HG02678 (cell line): ENCODE measurements around the gene ADA.
"Not testable (repeated sequence)": the region's sequence is repeated elsewhere in the genome, so short reads cannot be mapped to it uniquely, and the experiment has no call there.

Experiments used
- ATAC-seq: cut with Tn5 transposase; IDR thresholded peaks from one replicate; pipeline ENCODE4 v1.9.1; 2021; ENCODE audit warnings: mild to moderate bottlenecking, moderate library complexity; ENCODE audit not compliant: unreplicated experiment

Gene ADA

DNA sequence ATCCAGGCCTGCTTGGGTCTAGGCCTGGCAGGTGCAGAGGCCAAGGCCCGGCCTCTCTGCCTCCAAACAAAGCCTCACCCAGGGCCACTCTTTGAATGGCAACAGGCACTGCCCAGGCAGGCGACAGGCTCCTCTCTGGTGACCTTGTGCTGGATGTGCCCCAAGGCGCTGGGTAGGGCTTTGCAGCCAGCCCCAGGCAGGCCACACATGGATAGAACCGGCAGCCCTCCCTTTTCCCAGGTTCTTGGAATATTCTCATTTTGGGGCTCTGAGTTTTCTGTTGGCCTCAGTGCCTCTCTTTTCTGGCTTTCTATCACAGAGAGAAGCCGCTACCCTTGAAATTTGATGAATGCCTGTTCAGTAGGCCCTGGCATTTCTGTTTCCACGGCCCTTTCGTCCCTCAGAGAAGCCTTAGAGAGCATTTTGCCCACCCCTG, 50.2 kb downstream of the ADA start:
- no peak for ATAC-seq

DNA sequence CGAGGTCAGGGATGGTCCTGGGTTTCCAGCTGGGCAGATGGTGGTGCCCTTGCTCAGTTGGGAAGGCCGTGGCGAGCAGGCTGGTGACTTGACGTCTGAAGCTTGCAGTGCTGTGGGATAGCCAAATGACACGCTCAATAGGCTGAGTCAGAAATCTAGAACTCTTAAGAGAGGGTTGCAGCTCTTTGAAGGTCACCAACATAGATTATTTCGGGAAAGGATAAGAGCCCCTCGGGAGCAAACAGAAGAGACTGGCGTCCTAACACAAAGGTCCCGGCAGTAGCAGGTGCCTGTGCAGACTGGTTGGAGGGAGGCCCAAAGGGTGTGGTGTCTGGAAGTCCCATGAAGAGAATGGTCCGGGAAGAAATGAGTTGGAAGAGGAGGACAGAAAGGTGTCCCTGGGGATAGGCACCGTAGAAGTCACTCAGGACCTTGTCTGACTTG, 50.7 kb downstream of the ADA start:
- ATAC-seq, result no peak

DNA sequence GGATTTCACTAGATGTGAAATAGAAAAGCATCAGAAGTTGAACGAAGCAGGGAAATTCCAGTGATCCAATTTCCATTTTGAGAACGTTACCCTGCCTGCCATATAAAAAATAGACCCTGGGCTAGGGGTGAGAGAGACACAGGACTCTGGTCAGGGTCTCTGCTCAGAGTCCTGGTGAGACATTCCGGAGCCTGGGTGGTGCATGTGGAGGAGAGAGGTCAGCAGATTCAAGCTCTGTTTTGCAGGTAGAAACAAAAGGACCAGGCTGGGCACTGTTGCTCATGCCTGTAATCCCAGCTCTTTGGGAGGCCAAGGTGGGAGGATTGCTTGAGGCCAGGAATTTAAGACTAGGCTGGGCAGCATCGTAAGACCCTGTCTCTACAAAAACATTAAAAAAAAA, 51.2 kb downstream of the ADA start:
- ATAC-seq, result no peak

- ATAC-seq, result no peak
Measured at GRCh38 chr20:44599715-44600114, 51.8 kb downstream of the ADA start.

DNA sequence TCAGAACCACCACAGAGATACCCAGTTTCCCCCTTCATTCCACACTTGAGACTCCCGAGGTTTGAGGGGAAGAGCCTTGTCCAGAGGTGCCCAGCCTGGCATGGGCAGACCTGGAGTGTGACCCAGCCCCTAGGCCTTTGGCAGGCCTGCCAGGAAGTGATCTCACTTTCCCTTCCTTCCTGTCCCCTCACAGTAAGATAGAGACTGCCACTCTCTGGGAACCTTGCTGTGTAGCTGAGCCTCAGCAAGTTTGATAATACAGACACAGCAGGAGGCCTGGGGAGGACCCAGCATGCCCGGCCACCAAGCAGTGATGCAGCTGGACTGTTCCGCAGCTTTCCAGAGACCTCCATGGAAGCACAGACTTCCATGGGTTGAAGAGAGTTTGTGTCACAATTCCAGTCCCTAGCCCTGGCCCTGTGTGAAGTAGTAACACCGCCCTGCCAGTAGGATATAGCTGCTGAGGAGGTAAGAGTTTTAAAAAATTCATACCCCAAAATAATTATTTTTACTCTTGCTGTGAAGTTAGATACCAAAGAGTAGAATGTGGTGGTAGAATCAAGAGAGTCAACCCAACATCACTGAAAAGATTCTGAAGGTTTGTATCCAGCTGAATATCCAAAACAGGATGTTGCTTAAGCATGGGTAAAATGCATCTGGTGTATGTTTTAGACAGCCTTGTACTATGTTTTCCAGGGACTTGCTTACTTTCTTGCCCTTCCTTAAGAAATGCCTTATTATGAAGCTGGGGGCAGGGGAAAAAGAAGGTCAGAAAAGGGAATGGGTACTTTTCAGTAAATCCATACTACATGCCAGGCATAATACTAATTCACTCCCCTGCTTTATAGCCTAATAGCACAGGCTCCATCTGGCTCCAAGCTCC, 52.8 kb downstream of the ADA start:
- peak; percentile 61 for ATAC-seq

GRCh38 chr20:44597930-44598329, 53.6 kb downstream of the ADA start:
- no peak for ATAC-seq

DNA sequence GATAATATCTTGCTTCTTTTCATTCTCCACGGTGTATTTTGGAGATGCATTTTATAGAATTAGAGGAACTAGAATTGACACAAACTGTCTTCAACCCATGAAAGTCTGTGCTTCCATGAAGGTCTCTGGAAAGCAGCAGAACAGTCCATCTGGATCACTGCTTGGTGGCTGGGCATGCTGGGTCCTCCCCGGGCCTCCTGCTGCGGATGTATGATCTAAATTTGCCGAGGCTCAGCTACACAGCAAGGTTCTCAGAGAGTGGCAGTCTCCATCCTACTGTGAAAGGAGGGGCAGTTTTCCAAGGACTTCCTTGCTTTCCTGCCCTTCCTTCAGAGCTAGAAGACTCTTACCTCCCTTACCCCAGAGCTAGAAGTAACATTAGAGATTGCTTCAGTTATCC, 54.0 kb downstream of the ADA start:
- ATAC-seq, result no peak

DNA sequence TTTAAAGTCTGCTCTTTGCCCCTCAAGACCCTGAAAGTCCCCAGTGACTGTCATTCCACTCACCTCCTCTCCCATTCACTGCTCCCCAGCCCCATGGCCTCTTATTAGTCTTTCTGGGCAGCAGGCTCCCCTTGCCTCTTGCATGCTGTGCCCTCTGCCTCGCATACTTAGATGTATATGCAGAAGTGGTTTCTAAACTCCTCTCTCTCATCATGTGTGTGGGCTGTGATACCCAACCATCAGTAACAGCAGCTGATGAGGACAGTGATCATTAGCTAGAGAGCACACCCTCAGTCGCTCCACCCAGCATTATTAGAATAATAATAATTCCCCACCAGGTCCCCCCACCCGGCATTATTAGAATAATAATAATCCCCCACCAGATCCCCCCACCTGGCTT, 54.6 kb downstream of the ADA start:
- no peak for ATAC-seq

DNA sequence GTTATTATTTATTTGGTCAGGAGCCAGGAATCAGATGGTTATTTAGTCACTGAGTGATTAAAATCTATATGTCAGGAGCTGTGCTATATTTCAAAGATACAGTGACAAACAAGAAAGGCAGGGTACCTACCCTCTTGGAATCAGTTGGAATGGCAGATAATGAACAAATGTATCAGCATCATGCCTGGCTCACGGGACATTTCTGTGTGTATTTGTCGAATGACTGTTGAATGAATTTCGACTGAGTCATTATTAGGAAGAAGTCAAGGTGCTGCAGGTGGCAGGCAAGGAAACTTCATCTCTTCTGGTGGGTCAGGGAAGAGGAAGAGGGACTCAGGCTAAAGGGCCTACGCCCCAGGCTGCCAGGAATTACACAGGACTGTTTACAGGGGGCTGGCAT, 55.5 kb downstream of the ADA start:
- no peak for ATAC-seq

DNA sequence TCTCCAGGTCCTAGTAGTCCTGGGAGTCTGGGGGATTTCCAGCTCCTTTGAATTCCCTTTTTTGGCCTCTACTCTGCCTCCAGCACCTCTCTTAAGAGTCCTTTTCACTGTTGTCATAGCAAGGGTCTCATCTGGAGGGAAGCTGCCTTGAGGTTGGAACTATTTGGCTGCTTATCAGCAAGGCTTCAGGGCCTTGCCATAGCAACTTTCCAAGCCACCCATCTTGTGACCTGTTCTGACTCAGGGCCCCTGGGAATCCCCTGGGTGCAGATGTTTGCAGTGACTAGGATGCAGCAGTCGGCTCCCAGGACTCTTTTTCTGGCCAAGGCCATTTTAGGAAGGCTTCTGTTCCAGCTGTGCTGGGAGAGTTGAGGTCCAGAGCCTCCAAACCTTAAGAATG, 56.8 kb downstream of the ADA start:
- ATAC-seq, result no peak

GRCh38 chr20:44593751-44594150, 57.7 kb downstream of the ADA start:
- ATAC-seq, result no peak

DNA sequence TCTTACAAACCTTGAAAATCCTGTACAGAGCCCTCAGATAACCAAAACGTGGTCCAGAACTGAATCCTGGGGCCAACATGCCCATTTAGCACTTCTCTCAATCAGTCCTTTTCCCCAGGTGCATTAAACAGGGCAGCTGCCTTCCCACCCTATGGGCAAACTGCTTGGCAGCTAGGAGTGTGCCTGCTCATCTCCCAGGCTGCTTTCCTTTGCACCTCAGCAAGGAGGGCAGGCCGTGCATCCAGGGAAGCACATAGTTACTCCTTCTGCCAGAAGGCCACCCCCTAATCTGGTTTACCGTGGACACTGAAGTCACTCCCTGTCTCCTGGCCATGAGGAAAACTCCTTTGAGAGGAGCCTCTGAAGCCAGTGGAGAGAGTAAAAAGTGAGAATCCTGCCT, 59.1 kb downstream of the ADA start:
- ATAC-seq, result no peak

- ATAC-seq, result no peak
Measured at GRCh38 chr20:44590980-44591778, 60.3 kb downstream of the ADA start.

DNA sequence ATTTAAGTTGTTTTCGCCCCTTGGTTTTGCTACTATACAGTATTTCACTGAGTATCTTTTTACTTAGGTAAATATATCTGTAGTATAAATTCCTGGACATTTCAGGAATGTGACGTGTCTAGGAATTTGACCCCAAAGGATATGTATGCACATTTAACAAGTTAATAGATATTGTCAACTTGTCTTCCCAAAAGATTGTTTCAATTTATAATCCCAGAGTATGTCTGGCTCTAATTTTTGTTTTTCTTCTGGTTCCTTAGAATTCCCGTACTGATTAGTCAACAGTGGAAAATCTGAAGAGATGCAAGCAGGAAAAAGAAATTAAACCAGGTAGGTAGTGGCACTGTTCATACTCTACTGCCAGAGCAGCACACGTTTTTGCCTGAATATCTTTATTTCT, 62.0 kb downstream of the ADA start:
- no peak for ATAC-seq

DNA sequence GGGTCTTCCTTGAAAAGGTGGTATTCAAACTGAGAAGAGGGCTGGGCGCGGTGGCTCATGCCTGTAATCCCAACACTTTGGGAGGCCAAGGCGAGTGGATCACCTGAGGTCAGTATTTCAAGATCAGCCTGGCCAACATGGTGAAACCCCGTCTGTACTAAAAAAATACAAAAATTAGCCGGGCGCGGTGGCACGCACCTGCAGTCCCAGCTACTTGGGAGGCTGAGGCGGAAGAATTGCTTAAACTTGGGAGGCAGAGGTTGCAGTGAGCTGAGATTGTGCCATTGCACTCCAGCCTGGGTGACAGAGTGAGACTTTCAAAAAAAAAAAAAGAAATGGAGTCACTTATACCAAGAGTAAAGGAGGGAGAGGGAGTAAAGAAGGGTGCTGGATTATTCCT, 63.2 kb downstream of the ADA start:
- ATAC-seq, result not testable (repeated sequence)

GRCh38 chr20:44587035-44587980, 64.2 kb downstream of the ADA start:
- ATAC-seq, result no peak

GRCh38 chr20:44586289-44586911, 65.1 kb downstream of the ADA start:
- peak; percentile 66 for ATAC-seq

DNA sequence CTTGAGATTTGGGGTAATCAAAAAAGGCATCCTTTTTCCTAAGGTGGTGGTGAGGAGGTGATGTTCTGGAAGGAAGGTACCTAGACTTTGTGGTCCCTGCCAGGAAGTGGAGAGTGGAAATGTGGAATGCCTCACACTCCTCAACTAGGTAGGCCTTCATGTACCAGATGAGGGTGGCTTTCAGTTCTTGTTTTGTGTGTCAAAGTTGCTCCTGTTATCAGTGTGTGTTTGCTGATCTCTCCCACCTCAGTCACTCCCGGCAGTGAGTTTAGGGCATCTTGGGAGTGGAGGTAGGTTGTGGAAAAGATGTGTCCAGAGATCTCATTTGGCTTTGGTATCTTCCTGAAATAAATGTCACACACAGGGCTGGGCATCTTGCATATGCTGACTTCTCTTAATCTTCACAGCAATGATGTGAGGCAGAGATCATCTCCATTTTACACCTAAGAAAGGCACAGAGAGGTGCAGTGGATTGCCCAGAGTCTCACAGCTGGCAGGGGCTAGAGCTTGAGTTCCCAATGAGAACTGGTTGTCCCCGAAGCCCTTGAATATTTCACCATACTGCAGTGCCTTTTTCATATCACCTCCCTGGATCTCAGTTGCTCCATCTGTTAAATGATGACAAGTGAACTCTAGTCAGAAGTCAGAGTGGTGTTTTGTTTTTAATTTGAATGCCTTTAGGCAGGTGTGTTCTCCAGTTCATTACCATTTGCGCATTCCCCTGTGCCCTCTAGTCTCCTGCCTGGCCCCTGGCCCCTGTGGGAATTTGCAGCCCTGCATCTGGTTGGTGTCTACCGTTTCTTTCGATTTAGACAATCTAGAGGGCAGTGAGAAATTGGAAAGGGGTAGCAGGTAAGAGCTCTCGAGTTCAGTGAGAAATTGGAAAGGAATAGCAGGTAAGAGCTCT, 66.2 kb downstream of the ADA start:
- ATAC-seq, result no peak

GRCh38 chr20:44584162-44584561, 67.3 kb downstream of the ADA start:
- ATAC-seq, result no peak
